ENCODE data around the gene NKX1-1. TPM values are rescaled to one million over a fixed set of nuclear protein-coding genes. Genes with fewer than 3 reads are reported as not detected.

NKX1-1 gene
- total and polyA plus RNA-seq, 9 of the 15 experiments (the other 6 are each of a cell fraction or from before 2014, with no cell fraction given) = not detected

GRCh38 chr4:1408418-1408817 lies 2.2 kb upstream of the NKX1-1 start:
- no peaks in the 10 kb centered on the region for H3K79me2 ChIP-seq (ENCODE audit: control insufficient read depth, insufficient read depth, low read length)
- H3K4me2 ChIP-seq (ENCODE audit: insufficient read depth, low read length) = no peak overlapping the region
- peaks cover 2% of the 10 kb centered on the region for H3K9me1 ChIP-seq (ENCODE audit: control insufficient read depth, insufficient read depth, low read length)
- in situ Hi-C loops (cut with MboI) = no loop called here
- ATAC-seq = no peak
- H3K27me3 ChIP-seq (ENCODE audit: control insufficient read depth in 2 of 2, insufficient read depth in 2 of 2, low read length in 2 of 2) = no peaks in the 10 kb centered on the region; a peak in 1 of 5 replicates
- H3K4me1 ChIP-seq (replicated peaks in 1 of 2; ENCODE audit: control insufficient read depth in 2 of 2, insufficient read depth in 2 of 2, low read length in 2 of 2) = peaks cover 0 to 20% of the 10 kb centered on the region in 2 experiments; a peak in 3 of 5 replicates
- no peaks in the 10 kb centered on the region for H3K36me3 ChIP-seq (ENCODE audit: control insufficient read depth, insufficient read depth, low read length)
- H3K4me3 ChIP-seq = no peak overlapping the region
- FAIRE-seq = no peak
- 24% methylated on average over 18 of the region's 22 CpGs for WGBS (ENCODE audit: insufficient coverage, low coverage, missing lambda C conversion rate)
- intact Hi-C loops (cut with micrococcal nuclease) = no loop called here
- H3K9ac ChIP-seq (ENCODE audit: insufficient read depth in 1 of 2, low read depth in 2 of 2, low read length in 2 of 2) = no peak overlapping the region
- ChIA-PET CTCF (ENCODE audit: low intra/inter-chr PET ratio) (no interaction called here), POLR2A (interaction anchor here (0.6 kb wide), 1 partner anchor 219 kb away, joined by 3 read pairs; no protein-coding TSS in a partner anchor)
- H3K27ac ChIP-seq (ENCODE audit: extremely low read depth, low read depth, low read length) = no peak overlapping the region
- H4K20me1 ChIP-seq (replicated peaks; ENCODE audit: control insufficient read depth, insufficient read depth, low read length) = no peaks in the 10 kb centered on the region
- no peaks in the 10 kb centered on the region; the same call in 1 of the 2 replicates for H3K9me3 ChIP-seq (replicated peaks; ENCODE audit: control insufficient read depth, insufficient read depth, low read depth, low read length)
- no peak overlapping the region for H2AFZ ChIP-seq (ENCODE audit: low read depth, low read length)
- DNase-seq (ENCODE audit: extremely low read depth in 1 of 4, low spot score in 3 of 4) = peak in 1 of 4 experiments; percentile 18
- BruUV-seq (replicated peaks) = no TSS peak
- no peak for TF ChIP-seq BCL6 (CRISPR knock-in tag; IDR thresholded peaks at IDR 0.05)
- no peak for TF ChIP-seq CTBP1 (IDR thresholded peaks at IDR 0.05; ENCODE audit: borderline replicate concordance)
- TF ChIP-seq ZNF507 (tag; conservative IDR thresholded peaks at IDR 0.05) = no peak
- TF ChIP-seq, protein P1, sequence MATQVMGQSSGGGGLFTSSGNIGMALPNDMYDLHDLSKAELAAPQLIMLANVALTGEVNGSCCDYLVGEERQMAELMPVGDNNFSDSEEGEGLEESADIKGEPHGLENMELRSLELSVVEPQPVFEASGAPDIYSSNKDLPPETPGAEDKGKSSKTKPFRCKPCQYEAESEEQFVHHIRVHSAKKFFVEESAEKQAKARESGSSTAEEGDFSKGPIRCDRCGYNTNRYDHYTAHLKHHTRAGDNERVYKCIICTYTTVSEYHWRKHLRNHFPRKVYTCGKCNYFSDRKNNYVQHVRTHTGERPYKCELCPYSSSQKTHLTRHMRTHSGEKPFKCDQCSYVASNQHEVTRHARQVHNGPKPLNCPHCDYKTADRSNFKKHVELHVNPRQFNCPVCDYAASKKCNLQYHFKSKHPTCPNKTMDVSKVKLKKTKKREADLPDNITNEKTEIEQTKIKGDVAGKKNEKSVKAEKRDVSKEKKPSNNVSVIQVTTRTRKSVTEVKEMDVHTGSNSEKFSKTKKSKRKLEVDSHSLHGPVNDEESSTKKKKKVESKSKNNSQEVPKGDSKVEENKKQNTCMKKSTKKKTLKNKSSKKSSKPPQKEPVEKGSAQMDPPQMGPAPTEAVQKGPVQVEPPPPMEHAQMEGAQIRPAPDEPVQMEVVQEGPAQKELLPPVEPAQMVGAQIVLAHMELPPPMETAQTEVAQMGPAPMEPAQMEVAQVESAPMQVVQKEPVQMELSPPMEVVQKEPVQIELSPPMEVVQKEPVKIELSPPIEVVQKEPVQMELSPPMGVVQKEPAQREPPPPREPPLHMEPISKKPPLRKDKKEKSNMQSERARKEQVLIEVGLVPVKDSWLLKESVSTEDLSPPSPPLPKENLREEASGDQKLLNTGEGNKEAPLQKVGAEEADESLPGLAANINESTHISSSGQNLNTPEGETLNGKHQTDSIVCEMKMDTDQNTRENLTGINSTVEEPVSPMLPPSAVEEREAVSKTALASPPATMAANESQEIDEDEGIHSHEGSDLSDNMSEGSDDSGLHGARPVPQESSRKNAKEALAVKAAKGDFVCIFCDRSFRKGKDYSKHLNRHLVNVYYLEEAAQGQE (IDR thresholded peaks at IDR 0.05; ENCODE audit: borderline replicate concordance) = peak; percentile 17; the same call in 1 of the 2 replicates
- TF ChIP-seq, protein P1 (CRISPR knock-in tag; IDR thresholded peaks at IDR 0.05; ENCODE audit: low read depth) = no peak
- TF ChIP-seq EZH2 (IDR thresholded peaks at IDR 0.05; ENCODE audit: borderline replicate concordance, low read depth, low read length) = no peak
- TF ChIP-seq, protein P2, sequence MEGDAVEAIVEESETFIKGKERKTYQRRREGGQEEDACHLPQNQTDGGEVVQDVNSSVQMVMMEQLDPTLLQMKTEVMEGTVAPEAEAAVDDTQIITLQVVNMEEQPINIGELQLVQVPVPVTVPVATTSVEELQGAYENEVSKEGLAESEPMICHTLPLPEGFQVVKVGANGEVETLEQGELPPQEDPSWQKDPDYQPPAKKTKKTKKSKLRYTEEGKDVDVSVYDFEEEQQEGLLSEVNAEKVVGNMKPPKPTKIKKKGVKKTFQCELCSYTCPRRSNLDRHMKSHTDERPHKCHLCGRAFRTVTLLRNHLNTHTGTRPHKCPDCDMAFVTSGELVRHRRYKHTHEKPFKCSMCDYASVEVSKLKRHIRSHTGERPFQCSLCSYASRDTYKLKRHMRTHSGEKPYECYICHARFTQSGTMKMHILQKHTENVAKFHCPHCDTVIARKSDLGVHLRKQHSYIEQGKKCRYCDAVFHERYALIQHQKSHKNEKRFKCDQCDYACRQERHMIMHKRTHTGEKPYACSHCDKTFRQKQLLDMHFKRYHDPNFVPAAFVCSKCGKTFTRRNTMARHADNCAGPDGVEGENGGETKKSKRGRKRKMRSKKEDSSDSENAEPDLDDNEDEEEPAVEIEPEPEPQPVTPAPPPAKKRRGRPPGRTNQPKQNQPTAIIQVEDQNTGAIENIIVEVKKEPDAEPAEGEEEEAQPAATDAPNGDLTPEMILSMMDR (IDR thresholded peaks at IDR 0.05 in 2 of 3, conservative IDR thresholded peaks at IDR 0.05 in 1 of 3; ENCODE audit: insufficient read depth in 2 of 3, low read depth in 1 of 3, low read length in 3 of 3) = peak; percentile 24 to 39 (median 26); a peak in 3 of 6 replicates
- TF ChIP-seq ZNF740 (CRISPR knock-in tag; IDR thresholded peaks at IDR 0.05) = no peak
- TF ChIP-seq ZNF740 (tag; IDR thresholded peaks at IDR 0.05) = no peak

Measured in K562 (cell line).